Spinal cord (tissue), 10 donors: Measurements from ENCODE around the gene SYS1. TPM values are rescaled to one million over a fixed set of nuclear protein-coding genes. Genes with fewer than 3 reads are reported as not detected.
A peak's percentile ranks its signal among the peaks of the same experiment; 100 is the strongest.

Source experiments
- DNase-seq, 6 donors: peaks; one replicate each; pipeline versions ENCODE4 v3.0.0 to v3.0.0-alpha.2; 2013 to 2015; ENCODE audit warnings: low spot score in 6 of 6, low read depth in 4 of 6
- H3K27ac ChIP-seq: one replicate; pipeline ENCODE4 v1.5.1; 2013; ENCODE audit warnings: low read depth, low read length, control low read depth
- H3K27me3 ChIP-seq: one replicate; pipeline ENCODE4 v1.6.1; 2013; ENCODE audit warnings: low read length; ENCODE audit not compliant: control insufficient read depth, insufficient read depth
- H3K36me3 ChIP-seq: one replicate; pipeline ENCODE4 v1.6.1; 2013; ENCODE audit warnings: low read length; ENCODE audit not compliant: control insufficient read depth, insufficient read depth
- H3K4me1 ChIP-seq: one replicate; pipeline ENCODE4 v1.6.1; 2013; ENCODE audit warnings: low read length; ENCODE audit not compliant: control insufficient read depth, insufficient read depth
- H3K4me3 ChIP-seq: one replicate; pipeline ENCODE4 v1.5.1; 2013; ENCODE audit warnings: low read depth, low read length, control low read depth
- H3K9me3 ChIP-seq: one replicate; pipeline ENCODE4 v1.6.1; 2013; ENCODE audit warnings: low read length; ENCODE audit not compliant: control insufficient read depth, insufficient read depth
- WGBS: methylation state at CpG from one replicate; pipeline ENCODE4 v1.1.5; 2013; ENCODE audit warnings: missing lambda C conversion rate; ENCODE audit not compliant: insufficient coverage; 5-methylcytosine and 5-hydroxymethylcytosine counted together
- polyA plus RNA-seq, 2 donors: library from polyadenylated mRNA; unstranded; fragments of 120-200 nt; gene quantifications; one replicate each; pipeline ENCODE4 v1.2.1, GENCODE V29; 2013; ENCODE audit not compliant: insufficient read length in 2 of 2
- total RNA-seq, 2 donors: library from RNA; depleted of rRNA in 1 of 2; stranded (reverse); fragments of 120-200 nt in 1 of 2; fragments of >200 nt in 1 of 2; gene quantifications; one replicate each; pipeline versions ENCODE4 v1.2.3 to v1.2.4, GENCODE V29; 2013 to 2014
- donor health status: healthy.

Gene SYS1
- total and polyA plus RNA-seq, 4 donors, result 19.1 to 32.8 (median 27.6) TPM

GRCh38 chr20:45374101-45374467, 11.1 kb downstream of the SYS1 start:
- no peaks in the 10 kb centered on the region for H3K27me3 ChIP-seq
- no peaks in the 10 kb centered on the region for H3K9me3 ChIP-seq
- peak overlapping the region; percentile 53 for H3K4me3 ChIP-seq
- 58% methylated on average over 9 of the region's 9 CpGs for WGBS
- peaks cover 21% of the 10 kb centered on the region for H3K4me1 ChIP-seq
- DNase-seq, result no peak
- H3K27ac ChIP-seq, result no peak overlapping the region
- peaks cover 23% of the 10 kb centered on the region for H3K36me3 ChIP-seq

DNA sequence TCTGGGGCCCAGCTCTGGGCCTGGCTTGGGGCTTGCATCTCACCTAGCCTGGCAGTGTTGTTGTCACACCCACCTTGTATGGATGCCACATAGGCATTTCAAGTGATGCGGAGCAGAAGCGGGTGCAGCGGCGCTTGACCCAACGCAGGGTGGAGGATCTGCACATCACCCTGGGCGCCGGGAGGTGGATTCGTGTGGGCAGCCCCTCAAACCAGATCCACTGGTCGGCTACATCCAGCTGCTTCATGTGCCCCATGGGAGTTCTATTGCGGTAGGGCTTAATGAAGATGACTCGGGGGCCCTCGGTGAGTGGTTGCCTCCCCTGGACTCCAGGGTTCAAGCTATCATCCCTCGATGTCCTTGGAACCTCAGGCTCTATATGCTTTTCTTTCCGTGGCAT, 12.0 kb downstream of the SYS1 start:
- H3K27me3 ChIP-seq, result no peaks in the 10 kb centered on the region
- 91% methylated on average over 14 of the region's 14 CpGs for whole genome bisulfite sequencing
- H3K9me3 ChIP-seq, result no peaks in the 10 kb centered on the region
- H3K4me1 ChIP-seq, result peaks cover 21% of the 10 kb centered on the region
- H3K36me3 ChIP-seq, result peaks cover 20% of the 10 kb centered on the region
- H3K27ac ChIP-seq, result no peak overlapping the region
- H3K4me3 ChIP-seq, result no peak overlapping the region
- DNase-seq, result no peak

GRCh38 chr20:45377269-45377668, 14.3 kb downstream of the SYS1 start:
- WGBS, result 63% methylated on average over 11 of the region's 11 CpGs
- Histone ChIP-seq H3K9me3 (no peaks in the 10 kb centered on the region), H3K4me3 (no peak overlapping the region), H3K27ac (no peak overlapping the region), H3K36me3 (peaks cover 11% of the 10 kb centered on the region), H3K27me3 (no peaks in the 10 kb centered on the region), H3K4me1 (peaks cover 19% of the 10 kb centered on the region)
- DNase-seq, result no peak

GRCh38 chr20:45378191-45378590, 15.2 kb downstream of the SYS1 start, which contains the start of gene TP53TG5:
Gene TP53TG5, minus strand, starts transcription at chr20:45378325. Its CDS starts 89 bp downstream, at chr20:45378236.
- peaks cover 10% of the 10 kb centered on the region for H3K36me3 ChIP-seq
- no peaks in the 10 kb centered on the region for H3K9me3 ChIP-seq
- no peaks in the 10 kb centered on the region for H3K27me3 ChIP-seq
- no CpG with 5 or more reads among the region's 1 CpG for WGBS
- no peak within 1 kb of the TSS for H3K27ac ChIP-seq
- peaks cover 10% of the 10 kb centered on the region for H3K4me1 ChIP-seq
- DNase-seq, result no peak
- no peak within 1 kb of the TSS for H3K4me3 ChIP-seq

DNA sequence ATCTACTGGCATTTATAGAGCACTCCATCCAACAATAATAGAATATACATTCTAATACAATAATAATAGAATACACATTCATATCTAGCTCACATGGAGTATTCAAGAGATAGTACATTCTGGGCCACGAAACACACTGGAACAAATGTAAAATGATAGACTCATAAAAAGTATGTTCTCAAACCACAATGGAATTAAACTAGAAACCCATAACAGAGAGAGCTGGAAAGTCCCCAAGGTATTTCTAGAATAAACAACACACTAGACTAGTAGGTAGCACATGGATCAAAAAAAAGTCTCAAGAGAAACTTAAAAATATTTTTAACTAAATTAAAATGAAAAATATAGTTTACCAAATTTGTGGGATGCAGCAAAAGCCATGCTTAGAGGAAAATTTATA, 24.3 kb downstream of the SYS1 start:
- H3K4me1 ChIP-seq, result no peaks in the 10 kb centered on the region
- no peaks in the 10 kb centered on the region for H3K27me3 ChIP-seq
- no peaks in the 10 kb centered on the region for H3K36me3 ChIP-seq
- WGBS, result no CpG with 5 or more reads among the region's 1 CpG
- no peak overlapping the region for H3K27ac ChIP-seq
- no peak overlapping the region for H3K4me3 ChIP-seq
- H3K9me3 ChIP-seq, result no peaks in the 10 kb centered on the region
- DNase-seq, result no peak

DNA sequence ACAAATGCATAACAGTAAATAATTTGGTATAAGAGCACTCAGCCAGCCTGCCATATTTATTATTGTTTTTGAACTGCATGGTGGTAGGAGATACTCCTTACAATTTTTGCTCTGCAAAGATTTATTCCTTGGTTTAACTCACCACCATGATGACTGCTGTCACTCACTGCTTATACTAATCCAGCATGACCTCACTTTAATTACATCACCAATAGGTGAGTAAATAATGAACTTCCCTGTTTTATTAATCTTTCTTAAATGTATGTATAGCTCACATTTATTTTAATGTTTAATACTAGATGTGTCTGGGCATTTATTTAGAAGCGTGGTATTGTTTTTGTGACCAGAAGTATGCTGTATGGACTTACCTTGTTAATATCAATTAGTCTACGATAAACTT, 28.0 kb downstream of the SYS1 start:
- Histone ChIP-seq H3K4me1 (no peaks in the 10 kb centered on the region), H3K27ac (no peak overlapping the region), H3K4me3 (no peak overlapping the region), H3K36me3 (peaks cover 8% of the 10 kb centered on the region), H3K9me3 (no peaks in the 10 kb centered on the region), H3K27me3 (no peaks in the 10 kb centered on the region)
- no peak for DNase-seq
- no CpG with 5 or more reads among the region's 2 CpGs for WGBS

- WGBS, result no CpG with 5 or more reads among the region's 2 CpGs
- H3K4me1 ChIP-seq, result no peaks in the 10 kb centered on the region
- no peak overlapping the region for H3K4me3 ChIP-seq
- DNase-seq, result no peak
- no peak overlapping the region for H3K27ac ChIP-seq
- H3K27me3 ChIP-seq, result no peaks in the 10 kb centered on the region
- no peaks in the 10 kb centered on the region for H3K9me3 ChIP-seq
- peaks cover 8% of the 10 kb centered on the region for H3K36me3 ChIP-seq
Observed at GRCh38 chr20:45391559-45391958, 28.6 kb downstream of the SYS1 start.

DNA sequence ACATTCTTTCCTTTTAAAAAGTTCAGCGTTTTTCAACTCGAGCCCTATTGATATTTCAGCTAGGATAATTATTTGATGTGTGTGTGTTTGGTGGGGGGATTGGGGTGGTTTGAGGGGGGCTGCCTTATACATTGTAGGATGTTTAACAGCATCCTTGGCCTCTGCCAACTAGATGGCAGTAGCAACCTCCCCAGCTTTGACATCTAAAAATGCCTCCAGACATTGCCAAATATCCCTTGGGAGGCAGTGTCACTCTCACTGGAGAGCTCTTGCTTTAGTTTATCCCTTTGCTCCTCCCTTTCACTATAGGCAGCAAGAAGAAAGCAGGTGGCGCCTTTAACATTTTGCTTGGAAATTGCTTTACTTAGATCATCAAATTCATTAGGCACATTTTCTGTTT, 29.8 kb downstream of the SYS1 start:
- WGBS, result no CpG with 5 or more reads among the region's 3 CpGs
- Histone ChIP-seq H3K4me3 (no peak overlapping the region), H3K4me1 (no peaks in the 10 kb centered on the region), H3K27ac (no peak overlapping the region), H3K27me3 (no peaks in the 10 kb centered on the region), H3K9me3 (no peaks in the 10 kb centered on the region), H3K36me3 (peaks cover 8% of the 10 kb centered on the region)
- DNase-seq, result peak in 1 of 6 donors; percentile 10

- no peaks in the 10 kb centered on the region for H3K4me1 ChIP-seq
- no peak overlapping the region for H3K27ac ChIP-seq
- no peak overlapping the region for H3K4me3 ChIP-seq
- H3K9me3 ChIP-seq, result no peaks in the 10 kb centered on the region
- H3K36me3 ChIP-seq, result peaks cover 8% of the 10 kb centered on the region
- DNase-seq, result no peak
- no peaks in the 10 kb centered on the region for H3K27me3 ChIP-seq
- WGBS, result 80% methylated on average over 18 of the region's 21 CpGs
Observed at GRCh38 chr20:45394221-45395113, 31.5 kb downstream of the SYS1 start.

- Histone ChIP-seq H3K36me3 (peaks cover 8% of the 10 kb centered on the region), H3K27ac (no peak overlapping the region), H3K9me3 (peaks cover 3% of the 10 kb centered on the region), H3K27me3 (no peaks in the 10 kb centered on the region), H3K4me1 (no peaks in the 10 kb centered on the region), H3K4me3 (no peak overlapping the region)
- WGBS, result 77% methylated on average over 6 of the region's 7 CpGs
- no peak for DNase-seq
Observed at GRCh38 chr20:45395114-45395415, 32.1 kb downstream of the SYS1 start.
